Left forelimb (tissue), 1 donor: ENCODE data around the gene NDRG4.

Experiments used
- DNase-seq: peaks from one replicate; pipeline ENCODE4 v3.0.0-alpha.2; 2018; ENCODE audit warnings: low spot score

Gene NDRG4

DNA sequence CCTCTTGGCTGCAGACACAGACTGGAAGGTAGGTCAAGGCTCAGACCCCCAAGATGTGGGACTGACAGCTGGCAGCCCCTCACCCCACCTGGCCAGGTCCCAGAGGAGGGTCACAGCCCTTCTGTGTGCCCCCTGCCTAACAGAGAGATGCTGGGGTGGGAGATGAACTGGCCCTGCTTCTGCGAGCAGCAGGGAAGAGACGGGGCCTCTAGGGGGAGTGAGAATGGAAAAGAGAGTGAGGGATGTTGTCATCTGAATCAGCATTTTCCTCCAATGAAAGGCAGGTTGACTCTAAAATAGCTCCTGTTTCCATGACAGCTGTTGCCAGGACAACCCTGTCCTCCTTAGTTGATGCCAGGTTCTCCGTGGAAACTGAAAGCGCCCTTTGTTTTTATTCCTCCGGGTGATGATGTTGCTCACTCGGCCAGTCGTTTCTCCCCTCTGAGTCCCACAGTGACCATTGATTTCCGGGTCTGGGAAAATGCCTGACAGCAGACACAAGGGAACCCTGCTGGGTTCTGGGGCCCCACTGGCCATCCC is 4.9 kb upstream of the NDRG4 start:
- no peak for DNase-seq

DNA sequence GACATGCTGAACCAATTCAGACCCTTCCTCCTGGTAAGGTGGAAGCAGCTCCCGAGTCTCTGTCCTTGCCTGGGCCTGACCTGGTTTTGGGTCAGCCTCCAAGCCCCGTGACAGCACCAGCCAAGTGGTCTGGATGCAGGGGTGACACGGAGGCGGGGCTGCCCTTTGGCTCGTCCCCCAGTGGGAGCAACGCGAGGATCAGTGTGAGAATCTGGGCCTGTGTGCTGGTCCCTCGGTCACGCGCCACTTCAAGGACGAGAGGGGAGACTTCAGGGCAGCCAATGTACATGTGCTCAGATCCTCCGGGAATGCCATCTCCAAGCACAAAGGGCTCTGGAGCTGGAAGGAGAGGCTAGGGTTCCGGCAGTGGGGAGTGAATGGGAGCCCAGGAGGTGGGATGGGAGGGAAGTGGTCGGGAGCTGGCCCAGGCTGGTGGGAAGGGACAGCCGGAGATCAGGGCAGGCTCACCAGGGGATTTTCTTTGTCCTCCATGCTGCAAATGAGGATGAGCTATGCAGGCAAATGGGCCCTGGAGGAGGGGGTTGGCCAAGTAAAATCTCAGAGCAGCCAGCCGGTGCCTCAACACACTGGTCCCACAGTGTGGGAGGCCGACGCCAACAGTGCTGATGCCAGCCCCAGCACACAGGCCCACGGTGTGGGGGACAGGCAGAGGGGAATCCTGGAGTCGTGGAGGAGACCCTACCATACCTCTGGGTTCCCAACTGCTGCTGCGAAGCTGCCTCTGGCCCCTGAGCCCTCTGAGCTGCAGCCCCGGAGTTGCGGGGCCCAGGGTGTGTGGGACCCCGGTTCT is 4.2 kb upstream of the NDRG4 start:
- DNase-seq: no peak

DNA sequence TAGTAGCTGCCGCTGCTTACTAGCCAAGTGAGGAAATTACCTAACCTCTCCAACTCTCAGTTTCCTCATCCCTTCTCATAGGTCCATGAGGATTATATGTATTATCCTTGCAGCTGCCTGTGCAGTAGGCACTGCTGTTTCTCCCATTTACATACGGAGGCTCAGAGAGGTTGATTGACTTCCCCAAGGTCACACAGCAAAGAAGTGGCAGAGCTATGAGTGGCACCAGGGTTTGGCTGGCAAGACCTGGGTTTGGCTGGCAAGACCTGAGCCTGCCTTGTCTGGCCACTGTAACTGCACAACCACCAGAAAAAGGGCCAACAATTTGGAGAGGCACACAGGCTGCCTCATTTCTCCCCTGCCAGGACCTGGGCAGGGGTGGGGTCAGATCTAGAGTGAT is 2.5 kb upstream of the NDRG4 start:
- DNase-seq: no peak

DNA sequence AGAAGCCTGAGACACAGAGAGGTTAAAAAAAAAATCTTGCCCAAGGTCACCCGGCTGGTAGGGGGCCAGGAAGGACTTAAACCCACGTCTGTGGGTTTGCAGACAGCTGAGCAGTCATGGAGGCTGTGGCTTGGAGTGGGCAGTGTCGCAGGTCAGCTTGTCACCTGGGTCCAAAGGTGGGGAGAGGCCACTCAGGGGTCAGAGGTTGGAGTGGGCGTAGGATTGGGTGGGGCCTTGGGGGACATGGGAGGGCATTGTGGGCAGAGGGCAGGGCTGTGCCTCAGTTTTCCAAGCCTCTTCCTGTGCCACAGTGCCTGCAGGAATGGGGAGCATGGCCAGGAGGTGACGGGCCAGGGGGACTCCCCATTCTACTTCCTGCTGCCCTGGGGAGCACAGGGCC is 2.0 kb upstream of the NDRG4 start:
- DNase-seq: no peak

DNA sequence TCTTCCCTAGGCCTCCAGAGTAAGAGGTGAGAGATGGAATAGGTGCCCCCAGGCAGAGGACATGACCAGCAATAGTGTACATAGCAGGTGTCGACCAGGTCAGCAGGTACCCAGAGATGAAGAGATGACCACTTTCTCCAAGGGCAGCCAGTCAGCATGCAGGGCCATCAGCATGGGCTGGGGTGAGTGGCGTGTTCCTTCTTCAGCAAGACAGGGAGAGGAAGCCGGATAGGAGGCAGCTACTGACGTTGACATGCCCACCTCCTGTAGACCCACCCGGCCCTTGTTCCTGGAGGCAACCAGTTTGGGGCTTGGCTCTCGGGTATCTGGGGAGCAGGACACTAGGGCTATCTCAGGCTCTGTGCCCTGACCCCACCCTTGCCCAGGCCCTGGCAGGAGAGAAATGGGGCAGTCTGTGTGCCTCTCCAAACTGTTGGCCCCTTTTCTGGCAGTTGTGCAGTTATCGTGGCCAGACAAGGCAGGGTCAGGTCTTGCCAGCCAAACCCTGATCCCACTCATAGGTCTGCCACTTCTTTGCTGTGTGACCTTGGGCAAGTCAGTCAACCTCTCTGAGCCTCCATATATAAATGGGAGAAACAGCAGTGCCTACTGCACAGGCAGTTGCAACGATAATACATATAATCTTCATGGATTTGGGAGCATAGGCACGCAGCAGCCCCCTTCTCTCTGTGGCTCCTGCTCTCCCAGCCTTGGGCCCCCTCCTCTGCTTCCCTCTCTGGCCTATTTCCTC is 1.4 kb upstream of the NDRG4 start:
- DNase-seq: no peak

DNA sequence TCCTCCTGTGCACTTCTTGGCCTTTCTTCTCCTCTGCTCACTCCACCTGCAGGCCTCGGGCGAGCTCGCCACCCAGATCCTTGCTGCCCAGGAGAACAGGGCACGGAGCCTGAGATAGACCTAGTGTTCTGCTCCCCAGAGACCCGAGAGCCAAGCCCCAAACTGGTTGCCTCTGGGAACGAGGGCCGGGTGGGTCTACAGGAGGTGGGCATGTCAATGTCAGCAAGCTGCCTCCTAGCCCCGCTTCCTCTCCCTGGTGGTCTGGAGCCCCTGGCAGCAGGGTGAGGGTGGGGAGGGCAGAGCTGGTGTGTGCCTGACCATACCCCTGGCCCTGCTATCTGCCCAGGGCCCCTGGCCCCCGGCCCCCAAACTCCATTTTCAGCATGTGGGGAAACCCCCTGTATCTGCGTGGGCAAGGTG is 841 bp upstream of the NDRG4 start:
- DNase-seq: no peak

DNA sequence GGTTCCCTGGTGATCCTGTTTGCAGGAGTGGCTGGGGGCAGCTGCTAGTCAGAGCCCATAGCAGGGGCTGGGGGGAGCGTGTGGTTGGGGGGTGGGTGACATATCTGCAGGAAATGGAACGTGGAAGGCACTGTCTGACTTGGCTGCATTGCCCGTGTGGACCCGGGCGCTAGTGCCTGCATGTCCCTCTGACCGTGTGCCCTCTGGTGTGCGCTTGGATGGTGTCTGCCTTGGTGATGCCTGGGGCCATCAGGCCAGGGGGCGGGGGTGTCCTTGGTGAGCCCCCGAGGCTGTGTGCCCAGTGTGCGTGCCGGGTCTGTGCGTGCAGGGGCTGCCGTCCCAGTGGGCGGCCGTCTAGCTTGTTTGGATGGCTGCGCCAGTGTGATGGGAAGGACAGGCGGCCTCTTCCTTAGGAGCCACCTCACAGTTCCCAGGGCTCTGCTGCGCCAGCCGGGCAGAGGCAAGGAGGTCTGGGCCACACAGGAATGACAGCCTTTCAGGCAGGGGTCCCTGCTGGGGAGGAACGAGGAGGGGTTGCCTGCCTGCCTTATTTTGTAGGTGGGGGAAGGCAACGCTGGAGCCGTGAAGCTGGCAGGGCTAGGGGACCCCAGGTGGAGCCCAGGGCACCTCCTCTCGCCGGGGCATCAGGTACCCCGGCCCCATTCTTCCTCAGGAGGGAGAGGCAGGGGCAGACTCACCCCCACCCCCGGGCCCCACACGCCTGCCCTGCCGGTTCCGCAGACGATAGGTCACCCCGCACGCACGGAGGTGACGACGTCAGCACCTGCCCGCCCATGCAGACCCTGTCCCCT is 693 bp downstream of the NDRG4 start:
- DNase-seq: no peak

DNA sequence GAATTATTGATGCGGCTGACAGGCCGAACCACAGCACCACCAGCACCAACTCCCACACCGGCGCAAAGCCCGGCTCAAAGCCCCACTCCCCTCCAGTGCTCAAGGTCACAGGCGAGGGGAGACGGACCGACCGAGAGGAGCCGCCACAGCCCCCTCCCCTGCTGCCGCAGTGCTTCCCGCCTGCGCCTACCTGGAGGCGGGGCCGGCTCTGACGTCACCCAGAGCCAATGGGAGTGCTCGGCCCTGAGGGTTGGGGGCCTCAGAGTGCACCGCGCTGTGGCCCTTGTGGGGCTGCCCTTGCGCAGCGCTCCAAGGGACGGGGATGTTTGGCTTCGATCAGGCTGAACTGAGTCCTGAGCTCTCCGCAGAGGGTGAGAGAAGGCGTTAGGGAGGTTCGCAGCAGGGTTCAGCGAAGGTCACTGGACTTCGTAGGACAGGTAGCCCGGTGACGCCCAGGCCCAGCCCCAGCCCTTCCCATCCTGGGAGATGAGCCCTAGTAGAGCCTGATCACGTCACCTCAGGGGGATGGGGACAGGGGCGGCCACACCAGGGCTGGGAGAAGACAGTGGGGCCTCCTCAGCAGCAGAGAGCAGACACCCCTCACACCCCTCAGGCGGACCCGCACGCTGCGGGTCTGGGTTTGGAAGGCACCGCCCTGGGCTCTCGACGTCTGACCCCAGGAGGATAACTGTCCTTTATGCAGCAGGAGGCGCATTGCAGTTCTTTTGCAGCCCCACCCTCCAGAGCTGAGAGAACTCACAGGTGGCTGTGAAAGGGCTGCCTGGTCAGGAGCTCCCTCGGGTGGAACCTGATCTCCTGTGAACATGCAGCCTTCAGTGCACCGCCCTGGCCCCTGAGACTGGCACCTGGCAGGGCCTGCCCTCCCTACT is 1.5 kb downstream of the NDRG4 start:
- no peak for DNase-seq

DNA sequence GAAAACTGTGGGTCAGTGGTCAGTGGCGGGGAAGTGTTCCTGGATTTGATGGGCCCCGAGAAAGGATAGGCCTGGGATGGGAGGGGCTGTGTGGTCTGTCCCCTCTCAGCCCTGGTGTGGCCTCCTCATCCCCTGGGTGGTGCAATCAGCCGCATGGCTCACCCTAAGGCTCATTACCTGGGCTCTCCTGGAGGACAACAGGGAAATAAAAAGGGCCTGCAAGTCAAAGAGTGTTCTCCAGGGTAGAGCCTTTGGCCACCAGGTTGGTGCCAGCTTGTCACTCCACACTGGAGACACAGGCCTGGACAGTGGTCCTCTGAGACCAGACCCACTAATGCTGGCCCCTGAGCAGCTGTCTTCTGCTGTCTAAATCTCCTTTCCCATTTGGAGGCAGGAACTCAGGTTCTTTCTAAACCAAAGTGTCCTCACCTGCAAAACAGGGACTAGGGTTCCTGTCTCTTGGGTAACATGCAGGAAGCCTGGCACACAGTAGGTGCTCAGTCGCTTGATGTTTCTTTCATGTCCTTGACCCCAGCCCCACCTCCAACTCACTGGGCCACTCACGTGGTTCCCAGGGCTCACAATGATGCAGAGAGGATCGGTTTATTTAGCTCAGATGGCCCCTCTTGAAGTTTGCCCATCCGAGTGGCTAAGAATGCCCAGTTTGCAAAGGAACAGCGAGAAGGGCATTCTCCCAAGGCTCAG is 2.4 kb downstream of the NDRG4 start:
- no peak for DNase-seq

DNA sequence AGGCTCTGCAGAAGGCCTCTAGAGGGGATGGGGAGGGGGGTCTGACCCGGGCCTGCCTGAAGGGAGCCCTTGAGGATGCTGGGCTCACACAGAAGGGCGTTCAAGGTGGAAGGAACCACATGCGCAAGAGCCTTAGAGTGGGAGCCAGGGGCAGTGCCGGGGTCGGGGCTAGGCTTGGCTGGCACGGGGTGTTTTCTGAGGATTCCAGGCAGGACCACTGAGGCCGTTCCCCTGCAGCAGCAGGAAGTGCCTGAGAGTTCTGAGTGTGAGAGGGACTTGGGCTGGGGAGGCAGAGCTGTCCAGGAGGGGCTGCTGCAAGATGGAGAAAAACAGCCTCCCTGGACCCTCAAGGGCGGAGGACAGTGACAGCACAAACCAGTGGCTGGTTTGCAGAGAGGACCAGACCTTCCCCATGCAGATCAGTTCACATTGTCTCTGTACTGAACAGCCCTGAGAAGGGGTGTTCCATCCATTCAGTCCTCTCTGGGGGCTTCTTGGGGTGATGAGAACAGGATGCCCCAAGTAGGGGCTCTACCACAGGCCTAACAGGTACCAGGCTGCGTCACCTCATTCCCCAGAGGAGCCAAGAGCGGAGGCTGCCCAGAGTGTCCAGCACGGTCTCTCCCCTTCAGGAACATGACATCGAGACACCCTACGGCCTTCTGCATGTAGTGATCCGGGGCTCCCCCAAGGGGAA is 3.4 kb downstream of the NDRG4 start:
- no peak for DNase-seq

DNA sequence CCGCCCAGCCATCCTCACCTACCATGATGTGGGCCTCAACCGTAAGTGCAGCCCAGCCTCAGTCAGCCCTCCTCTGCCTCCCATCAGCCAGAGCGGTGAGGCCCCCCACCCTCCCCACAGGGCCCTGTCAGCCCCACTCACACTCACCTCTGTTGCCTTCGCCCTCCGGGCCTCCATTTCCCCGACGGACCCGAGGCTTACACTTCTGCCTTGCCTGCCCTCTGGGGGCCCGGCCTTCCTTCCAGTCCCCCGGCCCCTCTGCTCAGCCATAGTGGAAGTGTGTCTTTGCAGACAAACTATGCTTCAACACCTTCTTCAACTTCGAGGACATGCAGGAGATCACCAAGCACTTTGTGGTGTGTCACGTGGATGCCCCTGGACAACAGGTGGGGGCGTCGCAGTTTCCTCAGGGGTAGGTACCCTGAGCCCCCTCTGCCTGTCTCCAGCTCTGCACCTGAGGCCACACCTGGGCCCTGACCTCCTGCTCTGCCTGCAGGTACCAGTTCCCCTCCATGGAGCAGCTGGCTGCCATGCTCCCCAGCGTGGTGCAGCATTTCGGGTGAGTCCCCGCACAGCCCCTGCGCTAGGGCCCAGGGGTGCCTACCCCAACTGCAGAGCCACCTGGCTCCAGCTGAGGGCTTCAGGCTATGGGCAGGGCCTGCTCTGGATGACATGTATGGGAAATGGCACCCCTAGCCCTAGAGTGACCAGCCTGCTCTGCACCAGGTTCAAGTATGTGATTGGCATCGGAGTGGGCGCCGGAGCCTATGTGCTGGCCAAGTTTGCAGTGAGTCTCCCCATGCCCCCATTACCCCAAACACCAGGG is 4.1 kb downstream of the NDRG4 start:
- no peak for DNase-seq

DNA sequence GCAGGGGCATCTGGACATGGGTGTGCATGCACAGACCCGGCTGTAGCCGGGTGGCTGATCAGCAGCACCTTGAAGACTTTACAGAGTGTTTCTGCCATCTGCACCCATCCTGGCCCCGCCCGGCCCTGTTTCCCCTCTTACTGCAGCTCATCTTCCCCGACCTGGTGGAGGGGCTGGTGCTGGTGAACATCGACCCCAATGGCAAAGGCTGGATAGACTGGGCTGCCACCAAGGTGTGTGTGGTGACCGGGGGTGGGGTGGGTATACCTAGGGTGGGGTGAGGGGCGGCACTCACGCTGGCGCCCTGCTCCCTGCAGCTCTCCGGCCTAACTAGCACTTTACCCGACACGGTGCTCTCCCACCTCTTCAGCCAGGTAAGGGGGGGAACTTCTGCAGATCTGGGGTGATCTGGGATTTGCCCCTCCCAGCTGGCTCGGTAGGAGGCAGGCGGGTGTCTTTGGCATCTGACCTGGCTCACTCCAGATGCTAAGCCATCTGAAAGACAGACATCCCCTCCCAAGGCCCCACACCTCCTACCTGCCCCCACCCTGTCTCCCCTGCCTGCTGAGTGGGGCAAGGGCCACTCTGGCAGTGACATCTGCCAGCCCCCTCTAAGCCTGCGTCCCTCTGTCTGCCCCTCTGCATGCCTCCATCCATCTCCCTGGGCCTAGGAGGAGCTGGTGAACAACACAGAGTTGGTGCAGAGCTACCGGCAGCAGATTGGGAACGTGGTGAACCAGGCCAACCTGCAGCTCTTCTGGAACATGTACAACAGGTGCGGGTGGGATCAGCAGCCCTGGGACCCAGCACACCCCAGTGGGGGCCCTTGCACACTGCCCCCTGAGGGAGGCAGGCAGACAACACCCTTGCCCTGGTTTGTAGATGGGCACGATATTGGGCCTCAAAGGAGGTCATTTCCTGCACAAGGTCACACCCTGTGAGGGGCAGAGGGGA is 6.6 kb downstream of the NDRG4 start:
- no peak for DNase-seq

DNA sequence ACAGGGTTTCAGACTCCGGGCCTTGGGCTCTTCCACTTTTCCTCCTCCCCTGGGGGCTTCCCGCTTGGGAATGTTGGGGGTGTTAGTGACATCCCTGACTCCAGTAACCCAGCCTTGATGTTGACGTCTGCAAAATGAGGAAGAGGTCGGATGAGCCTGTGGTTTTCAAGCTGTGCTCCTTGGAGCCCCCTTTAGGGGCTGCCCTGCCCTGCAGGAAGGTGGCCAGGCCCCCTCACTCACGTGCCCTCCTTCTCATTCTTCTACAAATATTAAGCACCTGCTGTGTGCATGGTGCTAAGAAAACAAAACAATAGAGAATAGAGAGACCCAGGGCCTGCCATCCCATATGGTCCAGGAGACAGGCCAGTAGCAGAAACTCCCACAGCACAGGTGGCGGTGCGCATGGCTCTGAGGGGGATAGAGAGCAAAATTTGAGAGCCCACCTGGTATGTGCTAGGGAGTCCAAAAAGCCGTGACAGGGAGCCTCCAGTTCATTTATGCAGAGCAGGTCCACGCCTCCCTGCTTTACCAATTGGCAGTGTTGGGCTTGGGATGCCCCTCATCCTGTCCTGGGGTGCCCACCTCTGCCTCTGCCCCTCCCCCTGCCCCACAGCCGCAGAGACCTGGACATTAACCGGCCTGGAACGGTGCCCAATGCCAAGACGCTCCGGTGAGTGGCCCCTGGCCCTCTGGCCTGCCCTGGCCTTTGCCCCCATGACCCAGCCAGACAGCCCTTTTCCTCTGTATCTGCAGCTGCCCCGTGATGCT is 7.4 kb downstream of the NDRG4 start:
- DNase-seq: no peak

DNA sequence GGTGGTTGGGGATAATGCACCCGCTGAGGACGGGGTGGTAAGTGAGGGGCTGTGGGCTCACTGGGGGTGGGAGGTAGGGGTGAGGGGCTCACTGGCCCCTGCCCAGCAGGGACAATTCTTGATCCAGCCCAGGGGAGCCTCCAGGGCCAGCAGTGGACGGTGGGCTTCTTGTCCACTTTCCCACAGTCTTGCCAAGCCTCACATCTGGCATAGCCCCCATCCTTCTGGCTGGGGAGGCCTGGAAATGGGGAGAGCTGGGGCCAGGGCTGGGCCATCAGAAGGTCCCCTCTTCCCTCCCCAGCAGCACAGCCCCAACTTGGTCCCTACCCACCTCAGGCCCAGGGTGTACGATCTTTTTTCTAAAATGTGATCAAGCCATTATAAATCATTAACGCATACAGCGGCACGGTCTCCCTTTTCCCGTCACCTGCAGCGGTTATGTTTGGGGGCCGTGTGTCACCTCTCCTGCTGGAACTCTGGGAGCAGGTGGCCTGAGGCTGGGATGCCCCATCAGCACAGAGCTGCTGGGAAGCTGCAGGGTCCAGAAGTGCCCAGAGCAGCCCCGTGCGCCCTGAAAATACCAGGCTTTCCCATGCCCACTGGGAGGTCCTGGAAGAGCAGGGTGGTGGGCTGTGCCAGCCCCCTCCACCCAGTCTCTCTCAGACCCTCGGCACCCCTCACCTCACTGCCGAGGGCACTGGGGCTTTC is 8.2 kb downstream of the NDRG4 start:
- no peak for DNase-seq

DNA sequence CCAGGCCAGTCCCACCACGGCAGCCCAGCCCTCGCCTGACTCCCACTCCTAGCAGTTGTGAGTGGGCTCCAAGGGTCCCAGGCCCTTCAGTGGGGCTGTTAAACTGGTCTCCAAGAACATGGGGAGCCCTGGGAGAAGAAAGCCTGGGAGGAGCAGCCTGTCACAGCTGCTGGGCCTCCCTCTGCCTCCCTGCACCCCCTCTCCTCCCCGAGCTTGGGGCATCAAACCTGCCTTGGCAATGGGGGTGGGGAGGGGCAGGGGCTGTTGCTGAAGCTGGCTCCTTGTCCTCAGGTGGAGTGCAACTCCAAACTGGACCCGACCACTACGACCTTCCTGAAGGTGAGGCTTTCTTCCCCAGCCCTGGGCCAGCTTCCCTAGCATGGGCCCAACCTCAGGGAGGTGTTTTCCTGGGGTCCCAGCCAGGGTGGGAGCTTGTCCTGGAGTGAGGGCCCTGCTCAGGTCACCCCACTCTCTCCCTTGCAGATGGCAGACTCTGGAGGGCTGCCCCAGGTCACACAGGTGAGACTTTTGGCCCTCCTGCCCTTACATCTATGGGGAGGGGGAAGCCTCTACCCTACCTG is 8.8 kb downstream of the NDRG4 start:
- DNase-seq: no peak
